ENCODE data around the gene MRPL37. TPM values are rescaled to one million over a fixed set of nuclear protein-coding genes. Genes with fewer than 3 reads are reported as not detected.

Gene MRPL37
- total and polyA plus RNA-seq, 2 donors (not counting 3 experiments of a cell fraction or from before 2014, with no cell fraction given): 45.0 to 109 TPM

DNA sequence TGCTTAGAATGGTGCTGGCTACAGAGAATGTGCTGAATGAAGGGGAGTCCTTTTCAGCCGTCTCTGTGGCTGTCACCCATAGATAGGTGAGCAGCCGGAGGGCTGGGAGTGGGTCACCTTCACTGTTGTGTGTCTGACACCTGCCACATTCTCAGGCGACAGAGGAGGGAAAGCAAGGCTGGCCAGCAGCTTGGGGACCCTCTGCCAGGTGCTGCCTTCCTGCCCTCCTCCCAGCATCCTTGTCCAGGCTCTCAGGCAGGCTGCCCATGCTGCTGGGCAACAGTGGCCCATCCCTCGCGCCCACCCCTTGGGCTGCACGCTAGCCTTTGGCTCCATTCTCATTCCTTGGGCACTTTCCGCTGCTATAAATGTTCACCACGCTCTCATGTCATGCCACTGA is 22.2 kb upstream of the MRPL37 start:
- Histone ChIP-seq H4K20me1 (replicated peaks; ENCODE audit: control insufficient read depth, extremely low read depth, insufficient read depth, low read length) (no peaks in the 10 kb centered on the region), H3K9ac (replicated peaks; ENCODE audit: extremely low read depth, insufficient read depth, low read length) (no peak overlapping the region), H3K79me2 (ENCODE audit: control insufficient read depth, insufficient read depth, low read length) (no peaks in the 10 kb centered on the region), H3K9me3 (replicated peaks; ENCODE audit: control insufficient read depth, insufficient read depth, low read length) (no peaks in the 10 kb centered on the region), H3K27ac (ENCODE audit: insufficient read depth, low read depth, low read length) (no peak overlapping the region), H3K27me3 (ENCODE audit: control insufficient read depth in 2 of 2, insufficient read depth in 2 of 2, low read length in 2 of 2) (no peaks in the 10 kb centered on the region), H2AFZ (ENCODE audit: low read depth, low read length) (no peak overlapping the region), H3K36me3 (ENCODE audit: control insufficient read depth in 2 of 2, extremely low read depth in 1 of 2, insufficient read depth in 2 of 2, low read length in 2 of 2) (no peaks in the 10 kb centered on the region), H3K9me1 (replicated peaks; ENCODE audit: control insufficient read depth, extremely low read depth, insufficient read depth, low read length) (no peaks in the 10 kb centered on the region), H3K4me1 (ENCODE audit: control insufficient read depth, extremely low read depth, insufficient read depth, low read length) (peaks cover 15% of the 10 kb centered on the region), H3K4me3 (replicated peaks in 1 of 3; ENCODE audit: insufficient read depth in 1 of 3, low read depth in 1 of 3, low read length in 3 of 3) (no peak overlapping the region), H3K4me2 (ENCODE audit: insufficient read depth, low read length) (no peak overlapping the region)
- no peak for TF ChIP-seq JUN (IDR thresholded peaks at IDR 0.05; ENCODE audit: borderline replicate concordance, insufficient read depth, insufficient read length, low read depth)
- no peak for TF ChIP-seq FOS (IDR thresholded peaks at IDR 0.05; ENCODE audit: borderline replicate concordance, insufficient read depth, low read length)
- no peak for TF ChIP-seq MYC (IDR thresholded peaks at IDR 0.05; ENCODE audit: low read depth, low read length)
- TF ChIP-seq, protein P1, sequence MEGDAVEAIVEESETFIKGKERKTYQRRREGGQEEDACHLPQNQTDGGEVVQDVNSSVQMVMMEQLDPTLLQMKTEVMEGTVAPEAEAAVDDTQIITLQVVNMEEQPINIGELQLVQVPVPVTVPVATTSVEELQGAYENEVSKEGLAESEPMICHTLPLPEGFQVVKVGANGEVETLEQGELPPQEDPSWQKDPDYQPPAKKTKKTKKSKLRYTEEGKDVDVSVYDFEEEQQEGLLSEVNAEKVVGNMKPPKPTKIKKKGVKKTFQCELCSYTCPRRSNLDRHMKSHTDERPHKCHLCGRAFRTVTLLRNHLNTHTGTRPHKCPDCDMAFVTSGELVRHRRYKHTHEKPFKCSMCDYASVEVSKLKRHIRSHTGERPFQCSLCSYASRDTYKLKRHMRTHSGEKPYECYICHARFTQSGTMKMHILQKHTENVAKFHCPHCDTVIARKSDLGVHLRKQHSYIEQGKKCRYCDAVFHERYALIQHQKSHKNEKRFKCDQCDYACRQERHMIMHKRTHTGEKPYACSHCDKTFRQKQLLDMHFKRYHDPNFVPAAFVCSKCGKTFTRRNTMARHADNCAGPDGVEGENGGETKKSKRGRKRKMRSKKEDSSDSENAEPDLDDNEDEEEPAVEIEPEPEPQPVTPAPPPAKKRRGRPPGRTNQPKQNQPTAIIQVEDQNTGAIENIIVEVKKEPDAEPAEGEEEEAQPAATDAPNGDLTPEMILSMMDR (IDR thresholded peaks at IDR 0.05; ENCODE audit: extremely low read depth in 1 of 2, insufficient read depth in 1 of 2, low read depth in 1 of 2, low read length in 2 of 2): no peak
- no peak for TF ChIP-seq EZH2 (IDR thresholded peaks at IDR 0.05; ENCODE audit: borderline replicate concordance, low read depth, low read length, severe bottlenecking)
- TF ChIP-seq GATA2 (IDR thresholded peaks at IDR 0.05; ENCODE audit: insufficient read depth, insufficient read length, low read depth, low read length): no peak
- TF ChIP-seq POLR2A (IDR thresholded peaks at IDR 0.05; ENCODE audit: low read depth, low read length): no peak
- TF ChIP-seq, protein P2, sequence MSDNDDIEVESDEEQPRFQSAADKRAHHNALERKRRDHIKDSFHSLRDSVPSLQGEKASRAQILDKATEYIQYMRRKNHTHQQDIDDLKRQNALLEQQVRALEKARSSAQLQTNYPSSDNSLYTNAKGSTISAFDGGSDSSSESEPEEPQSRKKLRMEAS (IDR thresholded peaks at IDR 0.05; ENCODE audit: insufficient read depth, insufficient read length): no peak
- no peak for TF ChIP-seq POLR2AphosphoS5 (IDR thresholded peaks at IDR 0.05; ENCODE audit: insufficient read depth, low read depth, low read length)
- intact Hi-C loops (cut with micrococcal nuclease) (no loop called here), dilution Hi-C loops (cut with MboI; ENCODE audit: extremely low pct_ligation_motif_present, low sequenced_read_pairs) (no loop called here)
- no TSS peak for BruUV-seq (replicated peaks)
- POLR2A ChIA-PET: no interaction called here
- FAIRE-seq: no peak
- CTCF ChIA-PET: interaction anchor here (1.2 kb wide), 1 partner anchor 56 kb away, joined by 3 read pairs; no protein-coding TSS in a partner anchor
- DNase-seq (ENCODE audit: low read depth, low spot score): no peak

Data from endothelial cell of umbilical vein (primary cell).